Measurements from ENCODE around the gene REXO5. TPM values are rescaled to one million over a fixed set of nuclear protein-coding genes. Genes with fewer than 3 reads are reported as not detected.

Gene REXO5
- total and polyA plus RNA-seq, 2 of the 13 experiments (the other 11 are each of a cell fraction or from before 2014, with no cell fraction given) = 5.9 to 13.1 TPM

DNA sequence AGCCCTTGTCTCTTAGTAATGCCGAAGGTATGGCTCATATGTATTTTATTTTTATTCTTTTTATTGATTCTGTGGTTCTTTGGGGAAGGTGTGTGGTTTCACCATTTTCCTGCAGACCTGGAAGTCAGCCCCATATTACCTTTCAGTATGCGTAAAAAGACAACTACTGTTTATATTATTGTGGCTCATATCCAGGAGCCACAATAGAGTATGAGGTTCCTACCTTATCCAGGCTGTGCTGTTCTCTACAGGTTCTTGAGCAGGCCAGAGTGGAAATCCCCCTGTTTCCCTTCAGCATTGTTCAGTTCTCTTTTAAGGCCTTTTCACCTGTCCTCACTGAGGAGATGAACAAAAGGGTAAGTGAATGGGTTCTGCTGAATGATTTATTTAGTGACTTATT is 33.2 kb downstream of the REXO5 start:
- Histone ChIP-seq H3K9ac (ENCODE audit: insufficient read depth, low read depth, low read length) (no peak overlapping the region), H3K27me3 (ENCODE audit: control insufficient read depth in 1 of 2, insufficient read depth in 2 of 2, low read length in 2 of 2) (no peaks in the 10 kb centered on the region), H2AFZ (ENCODE audit: low read length) (no peak overlapping the region), H3K27ac (ENCODE audit: extremely low read length, insufficient read depth, low read length) (no peak overlapping the region), H3K9me3 (ENCODE audit: low read length) (no peaks in the 10 kb centered on the region; the same call in 1 of the 2 replicates), H3K36me3 (replicated peaks in 1 of 2; ENCODE audit: control insufficient read depth in 1 of 2, insufficient read depth in 2 of 2, low read length in 2 of 2) (peaks cover 11 to 48% of the 10 kb centered on the region in 2 experiments), H3K4me3 (replicated peaks in 1 of 3; ENCODE audit: insufficient read depth in 1 of 3, low read depth in 2 of 3, low read length in 3 of 3) (no peak overlapping the region), H3K4me2 (ENCODE audit: low read depth, low read length) (no peak overlapping the region), H3K4me1 (ENCODE audit: insufficient read depth, low read length) (no peaks in the 10 kb centered on the region), H3K79me2 (ENCODE audit: insufficient read depth, low read length) (no peaks in the 10 kb centered on the region), H4K20me1 (ENCODE audit: insufficient read depth, low read length) (no peaks in the 10 kb centered on the region)
- POLR2A ChIA-PET = no interaction called here
- FAIRE-seq (no peak), DNase-seq (ENCODE audit: low spot score) (no peak), ATAC-seq (no peak)
- BruUV-seq (replicated peaks) = no TSS peak
- WGBS (ENCODE audit: low lambda C conversion rate) = 96% methylated on average over 2 of the region's 2 CpGs
- CTCF ChIA-PET (ENCODE audit: low intra/inter-chr PET ratio, low total read pairs) = no interaction called here
- no peak for TF ChIP-seq RFX1 (IDR thresholded peaks at IDR 0.05)
- TF ChIP-seq AHR (CRISPR knock-in tag; IDR thresholded peaks at IDR 0.05) = no peak
- TF ChIP-seq ARID2 (CRISPR knock-in tag; IDR thresholded peaks at IDR 0.05; ENCODE audit: borderline replicate concordance) = no peak
- TF ChIP-seq SPEN (CRISPR knock-in tag; IDR thresholded peaks at IDR 0.05; ENCODE audit: low read depth) = no peak
- no peak for TF ChIP-seq ZNF737 (CRISPR knock-in tag; IDR thresholded peaks at IDR 0.05; ENCODE audit: borderline replicate concordance)
- TF ChIP-seq, protein P1, sequence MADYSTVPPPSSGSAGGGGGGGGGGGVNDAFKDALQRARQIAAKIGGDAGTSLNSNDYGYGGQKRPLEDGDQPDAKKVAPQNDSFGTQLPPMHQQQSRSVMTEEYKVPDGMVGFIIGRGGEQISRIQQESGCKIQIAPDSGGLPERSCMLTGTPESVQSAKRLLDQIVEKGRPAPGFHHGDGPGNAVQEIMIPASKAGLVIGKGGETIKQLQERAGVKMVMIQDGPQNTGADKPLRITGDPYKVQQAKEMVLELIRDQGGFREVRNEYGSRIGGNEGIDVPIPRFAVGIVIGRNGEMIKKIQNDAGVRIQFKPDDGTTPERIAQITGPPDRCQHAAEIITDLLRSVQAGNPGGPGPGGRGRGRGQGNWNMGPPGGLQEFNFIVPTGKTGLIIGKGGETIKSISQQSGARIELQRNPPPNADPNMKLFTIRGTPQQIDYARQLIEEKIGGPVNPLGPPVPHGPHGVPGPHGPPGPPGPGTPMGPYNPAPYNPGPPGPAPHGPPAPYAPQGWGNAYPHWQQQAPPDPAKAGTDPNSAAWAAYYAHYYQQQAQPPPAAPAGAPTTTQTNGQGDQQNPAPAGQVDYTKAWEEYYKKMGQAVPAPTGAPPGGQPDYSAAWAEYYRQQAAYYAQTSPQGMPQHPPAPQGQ (CRISPR knock-in tag; IDR thresholded peaks at IDR 0.05; ENCODE audit: borderline replicate concordance) = no peak
- no peak for TF ChIP-seq SETDB1 (CRISPR knock-in tag; IDR thresholded peaks at IDR 0.05; ENCODE audit: borderline replicate concordance)
- no peak for TF ChIP-seq DPF2 (CRISPR knock-in tag; IDR thresholded peaks at IDR 0.05; ENCODE audit: borderline replicate concordance, low read depth)
- no peak for TF ChIP-seq ZNF570 (CRISPR knock-in tag; IDR thresholded peaks at IDR 0.05; ENCODE audit: borderline replicate concordance)
- TF ChIP-seq SUZ12 (IDR thresholded peaks at IDR 0.05; ENCODE audit: low read depth, low read length) = no peak
- TF ChIP-seq RBFOX2 (IDR thresholded peaks at IDR 0.05; ENCODE audit: low read depth, low read length) = no peak
- no peak for TF ChIP-seq HBP1 (CRISPR knock-in tag; IDR thresholded peaks at IDR 0.05; ENCODE audit: low read depth)
- no peak for TF ChIP-seq RFX5 (IDR thresholded peaks at IDR 0.05; ENCODE audit: low read depth, low read length)
- TF ChIP-seq, protein P2, sequence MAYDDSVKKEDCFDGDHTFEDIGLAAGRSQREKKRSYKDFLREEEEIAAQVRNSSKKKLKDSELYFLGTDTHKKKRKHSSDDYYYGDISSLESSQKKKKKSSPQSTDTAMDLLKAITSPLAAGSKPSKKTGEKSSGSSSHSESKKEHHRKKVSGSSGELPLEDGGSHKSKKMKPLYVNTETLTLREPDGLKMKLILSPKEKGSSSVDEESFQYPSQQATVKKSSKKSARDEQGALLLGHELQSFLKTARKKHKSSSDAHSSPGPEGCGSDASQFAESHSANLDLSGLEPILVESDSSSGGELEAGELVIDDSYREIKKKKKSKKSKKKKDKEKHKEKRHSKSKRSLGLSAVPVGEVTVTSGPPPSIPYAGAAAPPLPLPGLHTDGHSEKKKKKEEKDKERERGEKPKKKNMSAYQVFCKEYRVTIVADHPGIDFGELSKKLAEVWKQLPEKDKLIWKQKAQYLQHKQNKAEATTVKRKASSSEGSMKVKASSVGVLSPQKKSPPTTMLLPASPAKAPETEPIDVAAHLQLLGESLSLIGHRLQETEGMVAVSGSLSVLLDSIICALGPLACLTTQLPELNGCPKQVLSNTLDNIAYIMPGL (CRISPR knock-in tag; IDR thresholded peaks at IDR 0.05; ENCODE audit: borderline replicate concordance in 1 of 2, low read depth in 1 of 2) = no peak
- TF ChIP-seq MATR3 (CRISPR knock-in tag; IDR thresholded peaks at IDR 0.05) = no peak
- no peak for TF ChIP-seq ZNF557 (CRISPR knock-in tag; IDR thresholded peaks at IDR 0.05)
- TF ChIP-seq TMF1 (CRISPR knock-in tag; IDR thresholded peaks at IDR 0.05; ENCODE audit: low read depth) = no peak
- TF ChIP-seq ZNF414 (CRISPR knock-in tag; IDR thresholded peaks at IDR 0.05) = no peak
- in situ Hi-C loops (cut with HindIII; ENCODE audit: extremely low pct_ligation_motif_present, low pct_unique_long_range_greater_than_20kb) (no loop called here), intact Hi-C loops (cut with micrococcal nuclease; ENCODE audit: unreplicated experiment) (no loop called here)

Data from HepG2 (cell line).